ENCODE results near the gene RPRML.
"Not testable (repeated sequence)": the region's sequence is repeated elsewhere in the genome, so short reads cannot be mapped to it uniquely, and the experiment has no call there.

RPRML gene

DNA sequence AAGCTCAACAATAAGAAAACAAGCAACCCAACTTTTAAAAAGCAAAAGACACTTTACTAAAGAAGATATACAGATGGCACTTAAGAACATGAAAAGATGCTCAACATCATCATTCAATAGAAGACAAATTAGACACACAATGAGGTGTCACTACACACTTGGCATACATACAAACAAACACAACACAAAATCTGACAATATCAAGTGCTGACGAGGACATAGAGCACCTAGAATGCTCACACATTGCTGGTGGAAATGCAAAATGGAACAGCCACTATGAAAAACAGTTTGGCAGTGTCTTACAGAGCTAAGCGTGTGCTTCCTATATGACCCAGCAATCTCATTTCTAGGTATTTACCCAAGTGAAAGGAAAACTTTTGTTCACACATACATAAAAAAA, 18.9 kb downstream of the RPRML start:
- TF ChIP-seq, protein P1, sequence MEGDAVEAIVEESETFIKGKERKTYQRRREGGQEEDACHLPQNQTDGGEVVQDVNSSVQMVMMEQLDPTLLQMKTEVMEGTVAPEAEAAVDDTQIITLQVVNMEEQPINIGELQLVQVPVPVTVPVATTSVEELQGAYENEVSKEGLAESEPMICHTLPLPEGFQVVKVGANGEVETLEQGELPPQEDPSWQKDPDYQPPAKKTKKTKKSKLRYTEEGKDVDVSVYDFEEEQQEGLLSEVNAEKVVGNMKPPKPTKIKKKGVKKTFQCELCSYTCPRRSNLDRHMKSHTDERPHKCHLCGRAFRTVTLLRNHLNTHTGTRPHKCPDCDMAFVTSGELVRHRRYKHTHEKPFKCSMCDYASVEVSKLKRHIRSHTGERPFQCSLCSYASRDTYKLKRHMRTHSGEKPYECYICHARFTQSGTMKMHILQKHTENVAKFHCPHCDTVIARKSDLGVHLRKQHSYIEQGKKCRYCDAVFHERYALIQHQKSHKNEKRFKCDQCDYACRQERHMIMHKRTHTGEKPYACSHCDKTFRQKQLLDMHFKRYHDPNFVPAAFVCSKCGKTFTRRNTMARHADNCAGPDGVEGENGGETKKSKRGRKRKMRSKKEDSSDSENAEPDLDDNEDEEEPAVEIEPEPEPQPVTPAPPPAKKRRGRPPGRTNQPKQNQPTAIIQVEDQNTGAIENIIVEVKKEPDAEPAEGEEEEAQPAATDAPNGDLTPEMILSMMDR (IDR thresholded peaks at IDR 0.05; ENCODE audit: low read depth, low read length) = no peak

DNA sequence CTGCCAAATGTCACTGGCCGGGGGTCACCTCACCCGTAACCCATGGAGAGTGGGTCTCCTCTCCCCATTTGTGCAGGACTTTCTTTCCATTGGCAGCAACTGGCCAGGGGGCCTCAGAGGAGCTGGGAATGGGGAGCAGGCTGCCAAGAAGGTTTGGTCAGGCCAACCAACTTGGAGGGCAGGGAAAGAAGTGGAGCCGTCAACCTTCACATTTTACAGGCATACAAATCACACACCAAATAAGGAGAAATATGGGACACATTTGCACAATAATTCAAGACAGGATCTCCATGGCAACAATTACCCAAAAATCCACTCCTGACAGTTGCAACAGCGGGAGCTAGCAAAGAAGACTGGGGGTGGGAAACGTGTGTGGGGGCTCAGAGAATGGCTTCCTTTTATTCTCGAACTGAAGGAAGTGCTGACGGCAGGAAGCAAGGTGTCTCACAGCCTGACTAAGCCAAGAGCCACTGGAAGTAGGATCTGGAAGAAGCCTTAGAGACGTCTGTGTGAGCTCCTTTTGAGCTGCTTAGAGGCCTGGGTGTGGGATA, 20.9 kb downstream of the RPRML start:
- DNase-seq (ENCODE audit: extremely low read depth, low read depth) = no peak
- TF ChIP-seq, protein P1 (IDR thresholded peaks at IDR 0.05; ENCODE audit: low read depth, low read length) = no peak

More for the DNA sequence above, 18.9 kb downstream of the RPRML start:
- DNase-seq (ENCODE audit: extremely low read depth, low read depth) = no peak

DNA sequence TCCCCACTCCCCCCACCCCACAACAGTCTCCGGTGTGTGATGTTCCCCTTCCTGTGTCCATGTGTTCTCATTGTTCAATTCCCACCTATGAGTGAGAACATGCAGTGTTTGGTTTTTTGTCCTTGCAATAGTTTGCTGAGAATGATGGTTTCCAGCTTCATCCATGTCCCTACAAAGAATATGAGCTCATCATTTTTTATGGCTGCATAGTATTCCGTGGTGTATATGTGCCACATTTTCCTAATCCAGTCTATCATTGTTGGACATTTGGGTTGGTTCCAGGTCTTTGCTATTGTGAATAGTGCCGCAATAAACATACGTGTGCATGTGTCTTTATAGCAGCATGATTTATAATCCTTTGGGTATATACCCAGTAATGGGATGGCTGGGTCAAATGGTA, 25.9 kb downstream of the RPRML start:
- DNase-seq (ENCODE audit: extremely low read depth, low read depth) = not testable (repeated sequence)

DNA sequence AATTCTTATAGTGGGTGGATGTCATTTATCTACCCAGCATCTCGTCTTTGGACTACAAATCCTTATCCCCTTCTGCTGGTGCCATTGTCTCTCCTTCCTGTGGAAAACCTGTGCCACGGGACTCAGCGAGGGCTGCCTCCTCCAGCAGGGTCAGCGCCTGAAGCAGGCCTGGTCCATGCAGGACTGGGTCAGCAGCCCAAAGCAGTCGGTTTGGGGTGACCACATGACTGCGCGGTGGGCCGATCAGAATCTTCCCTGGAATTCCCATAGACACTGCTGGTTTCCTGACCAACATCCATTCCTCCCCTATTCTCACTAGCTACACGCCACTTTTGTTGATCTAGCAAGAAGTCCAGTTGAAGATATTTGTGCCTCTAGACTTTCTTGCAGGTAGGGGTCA, 26.9 kb downstream of the RPRML start:
- TF ChIP-seq, protein P1 (IDR thresholded peaks at IDR 0.05; ENCODE audit: low read depth, low read length) = no peak

DNA sequence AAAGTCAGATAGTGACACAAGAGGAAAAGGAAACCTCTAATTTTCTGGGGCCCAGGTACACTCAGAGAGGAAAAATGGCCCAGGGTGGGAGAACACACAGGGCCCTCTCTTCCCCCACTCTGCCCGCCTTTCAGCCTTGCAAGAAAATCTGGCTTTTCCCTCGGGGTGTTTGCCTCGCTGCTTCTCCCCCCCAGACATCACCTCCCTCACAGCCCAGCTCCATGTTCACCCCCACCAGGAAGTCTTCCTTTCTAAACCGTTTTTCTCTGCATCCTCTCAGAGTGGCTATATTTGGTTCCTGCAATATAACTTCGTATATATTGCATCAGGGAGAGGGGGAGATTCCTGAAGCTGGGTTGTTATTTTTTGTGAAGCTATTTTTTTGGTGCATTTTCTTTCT, 27.3 kb downstream of the RPRML start:
- TF ChIP-seq, protein P1 (IDR thresholded peaks at IDR 0.05; ENCODE audit: low read depth, low read length) = no peak

More for the DNA sequence above, 26.9 kb downstream of the RPRML start:
- DNase-seq (ENCODE audit: extremely low read depth, low read depth) = no peak

DNA sequence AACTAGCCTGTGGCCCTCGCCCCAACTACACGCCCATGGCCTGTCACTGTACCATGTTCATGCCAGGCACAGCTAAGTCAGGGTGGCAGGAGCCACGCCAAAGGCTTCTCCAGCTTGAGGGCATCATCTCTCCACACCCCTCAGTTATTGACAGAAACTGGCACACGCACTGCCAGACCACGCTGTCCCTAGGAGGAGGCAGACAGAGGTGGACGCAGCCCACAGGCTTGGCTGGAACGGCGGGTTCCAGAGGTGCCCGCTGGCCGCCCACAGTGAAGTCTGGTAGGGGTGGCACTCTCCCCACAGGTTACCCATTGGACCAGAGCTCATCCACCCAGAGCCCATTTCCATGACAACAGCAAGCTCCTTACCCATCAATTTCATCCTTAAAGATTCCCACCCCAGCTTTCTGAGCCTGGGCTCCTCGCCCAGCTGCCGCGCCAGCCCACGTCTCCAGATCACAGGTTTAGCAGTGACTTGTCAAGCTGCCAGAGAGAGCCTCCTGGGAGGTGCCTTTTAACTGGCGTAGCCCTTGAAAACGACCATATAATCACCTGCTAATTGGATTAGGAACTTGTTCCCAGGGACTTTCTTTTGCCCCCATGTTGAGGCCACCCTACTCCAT, 27.9 kb downstream of the RPRML start:
- no peak for DNase-seq (ENCODE audit: extremely low read depth, low read depth)
- TF ChIP-seq, protein P1 (IDR thresholded peaks at IDR 0.05; ENCODE audit: low read depth, low read length) = no peak

More for the DNA sequence above, 27.3 kb downstream of the RPRML start:
- no peak for DNase-seq (ENCODE audit: extremely low read depth, low read depth)

DNA sequence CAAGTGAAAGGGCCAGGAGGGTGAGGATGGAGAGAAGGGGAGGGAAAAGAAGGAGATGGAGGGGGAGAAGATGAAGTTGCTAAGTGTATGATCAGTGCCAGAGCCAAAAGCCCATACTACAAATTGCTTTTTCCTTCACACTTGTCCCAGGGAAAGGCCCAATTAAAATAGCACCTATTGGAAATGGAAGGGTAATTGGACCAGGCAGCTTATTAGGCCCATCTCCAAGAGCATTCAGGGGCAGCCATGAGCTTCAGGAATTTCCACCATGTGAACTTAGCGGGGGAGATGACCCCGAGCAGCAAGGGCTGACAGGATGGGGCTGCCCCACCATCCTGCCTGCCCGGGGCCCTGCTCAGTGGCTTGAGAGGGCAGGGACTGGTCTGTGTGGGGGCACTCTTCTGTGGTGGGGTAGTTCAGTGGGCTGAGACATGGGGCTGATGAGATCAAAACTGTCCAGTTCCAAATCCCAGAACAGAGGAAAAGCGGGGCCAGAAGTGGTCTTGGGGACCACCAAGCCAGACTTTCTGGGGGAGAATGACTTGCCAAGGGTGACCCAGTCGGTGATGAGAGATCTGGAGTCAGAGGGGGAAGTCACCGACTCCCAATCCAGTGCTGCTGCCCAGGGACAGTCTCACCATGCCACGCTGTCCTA, 28.6 kb downstream of the RPRML start:
- TF ChIP-seq, protein P1 (IDR thresholded peaks at IDR 0.05; ENCODE audit: low read depth, low read length) = no peak
- no peak for DNase-seq (ENCODE audit: extremely low read depth, low read depth)

Data from AG09319 (cell line).